ENCODE results near the gene SOSTDC1.

DNA sequence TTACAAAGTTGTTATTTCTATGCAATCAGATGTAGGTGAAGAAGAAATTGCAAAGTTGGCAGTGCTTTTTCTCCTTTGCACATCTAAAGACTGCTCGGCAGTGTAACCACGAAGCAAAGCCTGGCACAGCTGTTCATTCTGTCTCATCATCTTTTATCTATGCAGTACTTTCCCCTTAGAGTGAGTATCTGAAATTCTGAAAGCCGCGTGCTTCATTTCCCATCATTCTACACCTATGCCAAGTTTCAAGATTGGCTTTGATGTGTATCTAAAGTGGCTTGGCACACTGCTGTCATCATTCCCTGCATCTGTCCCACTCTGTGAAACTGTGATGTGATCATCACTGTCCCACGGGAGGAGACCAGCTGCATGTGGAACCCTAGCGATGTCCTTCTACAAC lies 15.2 kb downstream of the SOSTDC1 start:
- TF ChIP-seq, protein P1, sequence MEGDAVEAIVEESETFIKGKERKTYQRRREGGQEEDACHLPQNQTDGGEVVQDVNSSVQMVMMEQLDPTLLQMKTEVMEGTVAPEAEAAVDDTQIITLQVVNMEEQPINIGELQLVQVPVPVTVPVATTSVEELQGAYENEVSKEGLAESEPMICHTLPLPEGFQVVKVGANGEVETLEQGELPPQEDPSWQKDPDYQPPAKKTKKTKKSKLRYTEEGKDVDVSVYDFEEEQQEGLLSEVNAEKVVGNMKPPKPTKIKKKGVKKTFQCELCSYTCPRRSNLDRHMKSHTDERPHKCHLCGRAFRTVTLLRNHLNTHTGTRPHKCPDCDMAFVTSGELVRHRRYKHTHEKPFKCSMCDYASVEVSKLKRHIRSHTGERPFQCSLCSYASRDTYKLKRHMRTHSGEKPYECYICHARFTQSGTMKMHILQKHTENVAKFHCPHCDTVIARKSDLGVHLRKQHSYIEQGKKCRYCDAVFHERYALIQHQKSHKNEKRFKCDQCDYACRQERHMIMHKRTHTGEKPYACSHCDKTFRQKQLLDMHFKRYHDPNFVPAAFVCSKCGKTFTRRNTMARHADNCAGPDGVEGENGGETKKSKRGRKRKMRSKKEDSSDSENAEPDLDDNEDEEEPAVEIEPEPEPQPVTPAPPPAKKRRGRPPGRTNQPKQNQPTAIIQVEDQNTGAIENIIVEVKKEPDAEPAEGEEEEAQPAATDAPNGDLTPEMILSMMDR (conservative IDR thresholded peaks at IDR 0.05 in 1 of 2, IDR thresholded peaks at IDR 0.05 in 1 of 2; ENCODE audit: extremely low read depth in 1 of 2, insufficient read depth in 1 of 2, low read depth in 1 of 2, low read length in 2 of 2) = no peak
- no peak for TF ChIP-seq EZH2 (IDR thresholded peaks at IDR 0.05; ENCODE audit: borderline replicate concordance, low read length)

Data from mammary epithelial cell (primary cell).